Mesenteric fat pad (tissue), 1 donor: ENCODE data around the gene UPK3B. TPM values are rescaled to one million over a fixed set of nuclear protein-coding genes. Genes with fewer than 3 reads are reported as not detected.
"Not testable (repeated sequence)": the region's sequence is repeated elsewhere in the genome, so short reads cannot be mapped to it uniquely, and the experiment has no call there.

Experiments used
- DNase-seq: peaks from one replicate; pipeline ENCODE4 v3.0.0-alpha.2; 2020; ENCODE audit warnings: low spot score
- total RNA-seq: library from RNA; stranded (reverse); fragmentation: NEBNext Ultra II Directional; extraction: Animal tissue kit (Norgen Biotek cat#: 25700); gene quantifications from one replicate; pipeline ENCODE4 v1.2.1, GENCODE V29; 2021
- donor health status: DM: yes; HTN: yes; CAD: no.

UPK3B gene
- total RNA-seq, 1 donor from 2014 or later, result 1.9 TPM

DNA sequence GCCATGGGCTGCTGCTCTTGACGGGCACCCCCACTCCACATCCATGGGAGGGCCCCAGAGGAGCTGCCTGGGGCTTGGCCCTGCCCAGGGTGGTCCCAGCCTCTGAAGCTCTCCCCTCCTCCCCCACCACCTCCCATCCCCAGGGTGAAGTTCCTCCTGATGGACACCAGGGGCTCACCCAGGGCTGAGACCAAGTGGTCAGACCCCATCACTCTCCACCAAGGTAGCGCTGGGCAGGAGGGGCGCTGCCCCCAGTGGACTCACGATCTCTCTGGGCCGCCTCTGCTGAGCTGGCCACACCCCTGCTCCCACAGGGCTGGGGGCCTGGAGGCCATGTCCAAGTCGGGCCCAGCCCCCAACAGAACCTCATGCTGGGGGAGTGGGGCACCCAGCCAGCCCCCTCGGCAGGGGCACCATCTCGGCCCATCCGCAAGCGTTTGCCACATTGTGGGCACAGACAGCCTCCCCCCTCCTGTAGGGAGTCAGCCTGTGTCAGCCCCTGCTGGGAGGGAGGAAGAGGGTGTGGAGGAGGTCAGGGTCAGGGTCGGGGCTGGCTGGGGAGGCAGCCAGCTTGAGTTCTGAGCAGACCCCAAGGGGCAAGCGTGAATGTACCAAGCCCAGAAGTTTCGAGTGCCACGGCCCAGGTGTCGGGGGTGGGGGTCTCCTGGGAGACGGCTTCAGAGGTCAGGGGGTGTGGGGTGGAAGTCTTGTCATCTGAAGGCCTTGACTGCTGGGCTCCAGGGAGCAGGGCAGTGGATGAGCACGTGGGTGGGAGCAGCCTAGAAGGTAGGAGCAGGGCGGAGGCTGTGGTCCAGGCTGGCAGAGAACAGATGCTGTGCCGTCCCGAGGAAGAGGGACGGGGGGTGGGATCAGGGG is 2.8 kb downstream of the UPK3B start:
- peak; percentile 86 for DNase-seq

- peak; percentile 85 for DNase-seq
These were observed 3.8 kb downstream of the UPK3B start for GRCh38 chr7:76513817-76514799.

- DNase-seq, result peak; percentile 85
These were observed 4.8 kb downstream of the UPK3B start for GRCh38 chr7:76514926-76515771.

- DNase-seq, result no peak
These were observed 5.7 kb downstream of the UPK3B start for GRCh38 chr7:76515999-76516443.

DNA sequence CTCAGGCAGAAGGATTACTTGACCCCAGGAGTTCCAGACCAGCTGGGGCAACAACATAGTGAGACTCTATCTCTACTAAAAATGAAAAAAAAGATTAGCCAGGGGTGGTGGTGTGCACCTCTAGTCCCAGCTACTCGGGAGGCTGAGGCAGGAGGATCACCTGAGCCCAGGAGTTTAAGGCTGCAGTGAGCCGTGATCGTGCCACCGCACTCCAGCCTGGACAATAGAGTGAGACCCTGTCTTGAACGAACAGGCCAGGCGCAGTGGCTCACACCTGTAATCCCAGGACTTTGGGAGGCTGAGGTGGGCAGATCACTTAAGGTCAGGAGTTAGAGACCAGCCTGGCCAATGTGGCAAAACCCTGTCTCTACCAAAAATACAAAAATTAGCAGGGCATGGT is 6.6 kb downstream of the UPK3B start:
- not testable (repeated sequence) for DNase-seq

- DNase-seq, result not testable (repeated sequence)
These were observed 15.8 kb downstream of the UPK3B start for GRCh38 chr7:76526183-76526582.

GRCh38 chr7:76531643-76532042 is 21.3 kb downstream of the UPK3B start:
- not testable (repeated sequence) for DNase-seq

GRCh38 chr7:76543197-76543596 is 32.8 kb downstream of the UPK3B start, which contains the start of gene SPDYE16:
SPDYE16 (minus strand) TSS chr7:76543297; CDS start chr7:76541459, 1,838 bp downstream.
- not testable (repeated sequence) for DNase-seq

- peak; percentile 93 for DNase-seq
These were observed 38.9 kb downstream of the UPK3B start for GRCh38 chr7:76549025-76549854.

- DNase-seq, result not testable (repeated sequence)
These were observed 39.5 kb downstream of the UPK3B start for GRCh38 chr7:76549855-76550248.

DNA sequence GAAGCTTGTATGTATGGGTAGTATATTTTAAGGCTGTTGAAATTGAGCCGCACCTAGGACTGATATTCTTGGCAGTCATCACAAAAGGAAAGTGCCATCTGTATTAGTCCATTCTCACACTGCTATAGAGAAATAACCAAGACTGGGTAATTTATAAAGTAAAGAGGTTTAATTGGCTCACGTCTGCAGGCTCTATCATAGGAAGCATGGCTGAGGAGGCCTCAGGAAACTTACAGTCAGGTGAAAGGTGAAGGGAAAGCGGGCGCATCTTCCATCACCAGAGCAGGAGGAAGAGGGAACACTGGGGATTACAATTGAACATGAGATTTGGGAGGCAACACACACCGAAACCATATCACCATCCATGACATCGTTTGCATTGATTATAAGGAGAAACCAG is 41.6 kb downstream of the UPK3B start:
- DNase-seq, result not testable (repeated sequence)

DNA sequence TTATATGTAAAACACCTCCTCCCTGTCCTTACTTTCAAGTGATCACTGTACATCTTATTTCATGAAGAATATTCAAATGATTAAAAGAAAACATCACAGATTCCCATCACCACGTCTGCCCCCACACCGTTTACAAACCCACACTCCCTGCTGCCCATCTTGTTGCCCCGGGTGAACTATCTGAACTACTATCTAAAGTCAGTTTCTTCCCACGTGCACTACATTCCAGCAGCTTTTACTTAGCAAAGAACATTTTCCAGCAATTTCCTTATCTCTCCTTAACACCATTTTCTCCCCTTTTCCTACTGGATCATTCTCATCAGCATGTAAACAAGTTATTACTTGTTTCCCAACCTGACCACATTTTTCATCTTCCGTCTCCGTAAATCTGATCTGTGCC is 49.3 kb downstream of the UPK3B start:
- not testable (repeated sequence) for DNase-seq

DNA sequence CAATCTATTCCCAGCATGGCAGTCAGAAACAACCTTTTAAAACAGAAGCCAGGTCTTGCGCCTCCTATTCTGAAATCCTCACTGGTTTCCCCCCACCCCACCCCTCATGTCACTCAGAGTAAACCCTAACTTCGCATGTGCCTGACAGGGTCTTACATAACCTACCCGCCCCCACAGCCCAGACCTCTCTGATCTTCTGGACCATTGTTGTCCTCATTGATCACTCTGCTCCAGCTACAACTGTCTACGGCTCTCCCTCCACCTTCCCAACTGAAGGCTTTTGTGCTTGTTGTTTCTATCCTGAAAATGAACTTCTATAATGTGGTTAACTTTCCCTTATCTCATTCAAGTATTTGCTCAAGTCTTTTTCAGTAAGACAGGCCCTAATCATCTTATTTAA is 49.8 kb downstream of the UPK3B start:
- not testable (repeated sequence) for DNase-seq

DNA sequence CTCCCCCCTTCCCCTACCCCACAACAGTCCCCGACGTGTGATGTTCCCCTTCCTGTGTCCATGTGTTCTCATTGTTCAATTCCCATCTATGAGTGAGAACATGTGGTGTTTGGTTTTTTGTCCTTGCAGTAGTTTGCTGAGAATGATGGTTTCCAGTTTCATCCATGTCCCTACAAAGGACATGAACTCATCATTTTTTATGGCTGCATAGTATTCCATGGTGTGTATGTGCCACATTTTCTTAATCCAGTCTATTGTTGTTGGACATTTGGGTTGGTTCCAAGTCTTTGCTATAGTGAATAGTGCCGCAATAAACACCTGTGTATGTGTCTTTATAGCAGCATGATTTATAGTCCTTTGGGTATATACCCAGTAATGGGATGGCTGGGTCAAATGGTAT is 51.0 kb downstream of the UPK3B start:
- DNase-seq, result not testable (repeated sequence)

DNA sequence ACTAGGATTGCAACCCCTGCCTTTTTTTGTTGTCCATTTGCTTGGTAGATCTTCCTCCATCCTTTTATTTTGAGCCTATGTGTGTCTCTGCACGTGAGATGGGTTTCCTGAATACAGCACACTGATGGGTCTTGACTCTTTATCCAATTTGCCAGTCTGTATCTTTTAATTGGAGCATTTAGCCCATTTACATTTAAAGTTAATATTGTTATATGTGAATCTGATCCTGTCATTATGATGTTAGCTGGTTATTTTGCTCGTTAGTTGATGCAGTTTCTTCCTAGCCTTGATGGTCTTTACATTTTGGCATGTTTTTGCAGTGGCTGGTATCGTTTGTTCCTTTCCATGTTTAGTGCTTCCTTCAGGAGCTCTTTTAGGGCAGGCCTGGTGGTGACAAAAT is 54.6 kb downstream of the UPK3B start:
- DNase-seq, result not testable (repeated sequence)
